Putamen (tissue), 1 donor: ENCODE measurements around the gene BBS5.
A peak's percentile ranks its signal among the peaks of the same experiment; 100 is the strongest.
"Not testable (repeated sequence)": the region's sequence is repeated elsewhere in the genome, so short reads cannot be mapped to it uniquely, and the experiment has no call there.

Experiments
- DNase-seq: peaks from one replicate; pipeline ENCODE4 v3.0.0-alpha.2; 2016; ENCODE audit warnings: low spot score

BBS5 gene

GRCh38 chr2:169479257-169480078 lies at the start of gene BBS5:
Gene BBS5, plus strand, starts transcription at chr2:169479494. Its CDS starts 60 bp downstream, at chr2:169479554.
- peak; percentile 83 for DNase-seq

- not testable (repeated sequence) for DNase-seq
Measured at GRCh38 chr2:169431772-169432171, 47.5 kb upstream of the BBS5 start.

- not testable (repeated sequence) for DNase-seq
Measured at GRCh38 chr2:169434236-169434635, 45.1 kb upstream of the BBS5 start.

- DNase-seq, result no peak
Measured at GRCh38 chr2:169438466-169439072, 40.7 kb upstream of the BBS5 start.

- DNase-seq, result no peak
Measured at GRCh38 chr2:169439900-169440299, 39.4 kb upstream of the BBS5 start.

GRCh38 chr2:169446452-169446851 lies 32.8 kb upstream of the BBS5 start:
- DNase-seq, result no peak

- no peak for DNase-seq
Measured at GRCh38 chr2:169448316-169448715, 31.0 kb upstream of the BBS5 start.

GRCh38 chr2:169448865-169449264 lies 30.4 kb upstream of the BBS5 start:
- DNase-seq, result no peak

- peak; percentile 7 for DNase-seq
Measured at GRCh38 chr2:169452080-169452479, 27.2 kb upstream of the BBS5 start.

- DNase-seq, result not testable (repeated sequence)
Measured at GRCh38 chr2:169453044-169453443, 26.2 kb upstream of the BBS5 start.

GRCh38 chr2:169461143-169461542 lies 18.2 kb upstream of the BBS5 start:
- DNase-seq, result no peak

- DNase-seq, result no peak
Measured at GRCh38 chr2:169462896-169463695, 16.2 kb upstream of the BBS5 start.

GRCh38 chr2:169464466-169464865 lies 14.8 kb upstream of the BBS5 start:
- no peak for DNase-seq

- no peak for DNase-seq
Measured at GRCh38 chr2:169464882-169465281, 14.4 kb upstream of the BBS5 start.

GRCh38 chr2:169468841-169469240 lies 10.5 kb upstream of the BBS5 start:
- DNase-seq, result no peak

GRCh38 chr2:169469952-169470572 lies 9.2 kb upstream of the BBS5 start:
- DNase-seq, result no peak

GRCh38 chr2:169472249-169472648 lies 7.0 kb upstream of the BBS5 start:
- no peak for DNase-seq

- no peak for DNase-seq
Measured at GRCh38 chr2:169476459-169476858, 2.8 kb upstream of the BBS5 start.

- no peak for DNase-seq
Measured at GRCh38 chr2:169478339-169478738, 955 bp upstream of the BBS5 start.

- no peak for DNase-seq
Measured at GRCh38 chr2:169478745-169479256, 493 bp upstream of the BBS5 start.

- no peak for DNase-seq
Measured at GRCh38 chr2:169480079-169480465, 778 bp downstream of the BBS5 start.

GRCh38 chr2:169485650-169486138 lies 6.4 kb downstream of the BBS5 start:
- DNase-seq, result no peak
